ENCODE measurements around the gene SCARB1. TPM values are rescaled to one million over a fixed set of nuclear protein-coding genes. Genes with fewer than 3 reads are reported as not detected.
"Not testable (repeated sequence)": the region's sequence is repeated elsewhere in the genome, so short reads cannot be mapped to it uniquely, and the experiment has no call there.

SCARB1 gene
- total RNA-seq, 4 donors from 2014 or later = 15.3 to 55.3 (median 29.7) TPM

DNA sequence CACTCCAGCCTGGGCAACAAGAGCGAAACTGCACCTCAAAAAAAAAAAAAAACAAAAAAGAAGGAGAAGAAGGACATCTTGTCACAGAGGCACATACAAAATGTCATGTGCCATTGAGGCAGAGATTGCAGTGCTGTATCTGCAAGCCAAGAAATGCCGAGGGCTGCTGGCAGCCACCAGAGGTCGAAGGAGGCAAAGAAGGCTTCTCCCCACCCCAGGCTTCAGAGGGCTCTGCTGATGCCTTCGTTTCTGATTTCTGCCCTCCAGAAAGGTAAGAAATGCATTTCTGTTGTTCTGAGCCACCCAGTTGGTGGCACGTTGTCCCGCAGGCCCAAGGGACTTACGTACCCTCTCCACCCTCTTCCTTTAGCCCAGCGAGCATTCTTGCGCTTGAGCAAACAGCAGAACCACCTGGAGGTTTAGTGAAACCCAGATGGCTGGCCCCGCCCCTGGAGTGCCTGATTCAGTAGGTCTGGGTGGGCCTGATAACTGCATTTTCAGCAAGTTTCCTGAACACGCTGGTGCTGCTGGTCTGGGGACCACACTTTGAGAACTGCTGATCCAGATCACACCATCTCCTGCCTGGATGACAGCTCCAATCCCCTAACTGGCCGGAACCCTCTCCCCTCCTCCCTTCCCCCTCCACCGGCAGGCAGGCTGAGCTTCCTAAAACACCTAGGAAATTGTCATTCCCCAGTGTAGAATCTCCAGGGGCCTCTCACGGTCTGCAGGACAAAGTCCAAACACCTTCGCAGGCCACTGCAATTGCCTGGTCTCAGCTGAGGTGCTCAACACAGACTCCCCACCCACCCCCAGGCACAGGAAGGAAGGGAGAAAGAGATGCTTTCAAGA, 21.1 kb upstream of the SCARB1 start:
- TF ChIP-seq, protein P1, sequence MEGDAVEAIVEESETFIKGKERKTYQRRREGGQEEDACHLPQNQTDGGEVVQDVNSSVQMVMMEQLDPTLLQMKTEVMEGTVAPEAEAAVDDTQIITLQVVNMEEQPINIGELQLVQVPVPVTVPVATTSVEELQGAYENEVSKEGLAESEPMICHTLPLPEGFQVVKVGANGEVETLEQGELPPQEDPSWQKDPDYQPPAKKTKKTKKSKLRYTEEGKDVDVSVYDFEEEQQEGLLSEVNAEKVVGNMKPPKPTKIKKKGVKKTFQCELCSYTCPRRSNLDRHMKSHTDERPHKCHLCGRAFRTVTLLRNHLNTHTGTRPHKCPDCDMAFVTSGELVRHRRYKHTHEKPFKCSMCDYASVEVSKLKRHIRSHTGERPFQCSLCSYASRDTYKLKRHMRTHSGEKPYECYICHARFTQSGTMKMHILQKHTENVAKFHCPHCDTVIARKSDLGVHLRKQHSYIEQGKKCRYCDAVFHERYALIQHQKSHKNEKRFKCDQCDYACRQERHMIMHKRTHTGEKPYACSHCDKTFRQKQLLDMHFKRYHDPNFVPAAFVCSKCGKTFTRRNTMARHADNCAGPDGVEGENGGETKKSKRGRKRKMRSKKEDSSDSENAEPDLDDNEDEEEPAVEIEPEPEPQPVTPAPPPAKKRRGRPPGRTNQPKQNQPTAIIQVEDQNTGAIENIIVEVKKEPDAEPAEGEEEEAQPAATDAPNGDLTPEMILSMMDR (IDR thresholded peaks at IDR 0.05) = no peak
- no peak for TF ChIP-seq POLR2A (IDR thresholded peaks at IDR 0.05)
- no peak for TF ChIP-seq EP300 (IDR thresholded peaks at IDR 0.05)
- Histone ChIP-seq H3K36me3 (no peaks in the 10 kb centered on the region), H3K27me3 (no peaks in the 10 kb centered on the region), H3K27ac (no peak overlapping the region), H3K4me3 (no peak overlapping the region), H3K4me1 (peaks cover 0 to 10% (median 4%) of the 10 kb centered on the region in 4 donors), H3K9me3 (no peaks in the 10 kb centered on the region)
- WGBS, 2 donors = 70 to 74% methylated on average over 15 of the region's 15 CpGs
- DNase-seq (ENCODE audit: low spot score in 2 of 2) = no peak

DNA sequence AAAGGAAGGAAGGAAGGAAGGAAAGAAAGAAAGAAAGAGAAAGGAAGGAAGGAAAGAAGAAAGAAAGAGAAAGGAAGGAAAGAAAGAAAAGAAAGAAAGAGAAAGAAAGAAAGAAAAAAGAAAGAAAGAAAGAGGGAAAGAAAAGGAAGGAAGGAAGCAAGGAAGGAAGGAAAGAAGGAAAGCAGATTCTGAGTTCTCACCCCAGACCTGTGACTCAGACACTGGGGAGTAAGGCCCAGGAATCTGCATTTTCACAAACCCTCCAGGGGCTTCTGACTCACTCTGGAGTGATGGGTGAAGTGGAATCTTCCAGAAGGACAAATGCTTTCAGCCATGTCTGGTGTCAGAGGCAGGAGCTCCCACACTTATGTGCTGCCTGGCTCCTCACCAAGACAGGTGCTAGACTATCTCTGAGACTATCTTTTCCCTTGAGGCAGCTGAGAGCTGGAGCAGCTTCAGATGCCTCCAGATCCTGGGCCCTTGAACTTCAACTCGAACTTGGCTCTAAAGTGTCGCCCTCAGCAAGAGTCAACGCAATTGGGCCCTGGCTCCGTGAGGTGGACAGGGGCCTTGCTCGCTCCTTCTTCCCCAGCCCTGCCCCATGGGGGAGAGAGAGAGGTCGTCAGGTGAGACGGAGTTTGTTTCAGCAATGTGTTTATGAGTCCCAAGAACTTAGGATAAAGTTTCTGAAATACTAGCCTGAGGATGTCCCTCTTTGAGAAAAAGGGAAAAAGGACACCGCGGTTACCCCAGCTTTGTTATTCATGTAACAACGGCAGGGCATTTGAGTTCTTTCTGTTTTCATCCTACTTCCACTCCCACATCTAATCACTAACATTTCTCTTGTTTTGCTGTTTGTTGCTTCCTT, 19.8 kb upstream of the SCARB1 start:
- Histone ChIP-seq H3K9me3 (no peaks in the 10 kb centered on the region), H3K4me1 (peaks cover 0 to 12% (median 4%) of the 10 kb centered on the region in 4 donors), H3K27ac (no peak overlapping the region), H3K27me3 (no peaks in the 10 kb centered on the region), H3K36me3 (no peaks in the 10 kb centered on the region), H3K4me3 (no peak overlapping the region)
- DNase-seq (ENCODE audit: low spot score in 2 of 2) = no peak
- TF ChIP-seq POLR2A (IDR thresholded peaks at IDR 0.05) (no peak), EP300 (IDR thresholded peaks at IDR 0.05) (no peak)
- TF ChIP-seq, protein P1 (IDR thresholded peaks at IDR 0.05) = no peak
- WGBS, 2 donors = 74 to 86% methylated on average over 7 to 10 of the region's 10 CpGs

DNA sequence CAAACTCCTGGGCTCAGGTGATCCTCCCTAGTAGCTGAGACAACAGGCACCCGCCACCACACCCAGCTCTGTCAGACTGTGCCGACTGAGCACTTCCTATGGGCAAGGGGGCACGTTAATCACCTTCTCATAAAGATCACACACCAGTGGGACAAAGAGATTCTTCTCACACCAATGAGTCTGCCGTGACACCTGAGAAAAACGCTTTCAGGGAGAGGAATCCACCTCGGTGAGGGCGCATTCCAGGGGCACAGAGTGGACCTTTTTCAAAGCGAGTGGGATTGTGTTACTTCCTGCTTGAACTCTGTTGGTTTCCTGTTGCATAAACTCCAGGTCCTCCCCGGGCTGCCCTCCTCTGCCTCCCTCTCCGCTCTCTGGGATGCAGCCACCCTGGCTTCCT, 17.5 kb upstream of the SCARB1 start:
- Histone ChIP-seq H3K27me3 (no peaks in the 10 kb centered on the region), H3K4me3 (no peak overlapping the region), H3K27ac (no peak overlapping the region), H3K9me3 (no peaks in the 10 kb centered on the region), H3K36me3 (no peaks in the 10 kb centered on the region), H3K4me1 (peaks cover 0 to 9% (median 1%) of the 10 kb centered on the region in 4 donors)
- TF ChIP-seq, protein P1 (IDR thresholded peaks at IDR 0.05) = no peak
- no peak for TF ChIP-seq EP300 (IDR thresholded peaks at IDR 0.05)
- no peak for TF ChIP-seq POLR2A (IDR thresholded peaks at IDR 0.05)
- DNase-seq (ENCODE audit: low spot score in 2 of 2) = no peak
- 67 to 75% methylated on average over 10 of the region's 10 CpGs for whole genome bisulfite sequencing, 2 donors

DNA sequence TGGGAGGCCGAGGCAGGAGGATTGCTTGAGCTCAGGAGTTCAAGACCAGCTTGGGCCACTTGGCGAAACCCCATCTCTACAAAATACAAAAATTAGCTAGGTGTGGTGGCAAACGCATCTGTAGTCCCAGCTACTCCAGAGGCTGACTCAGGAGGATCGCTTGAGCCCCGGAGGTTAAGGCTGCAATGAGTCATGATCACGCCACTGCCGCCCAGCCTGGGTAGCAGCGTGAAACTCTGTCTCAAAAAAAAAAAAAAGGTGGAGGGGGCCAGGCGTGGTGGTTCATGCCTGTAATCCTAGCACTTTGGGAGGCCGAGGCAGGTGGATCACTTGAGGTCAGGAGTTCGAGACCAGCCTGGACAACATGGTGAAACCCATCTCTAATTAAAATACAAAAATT, 16.7 kb upstream of the SCARB1 start:
- H3K4me1 ChIP-seq; H3K36me3 ChIP-seq; H3K4me3 ChIP-seq; DNase-seq (ENCODE audit: low spot score in 2 of 2); H3K9me3 ChIP-seq; H3K27me3 ChIP-seq; H3K27ac ChIP-seq: not testable (repeated sequence)
- WGBS, 2 donors = 89% methylated on average over 11 of the region's 11 CpGs

DNA sequence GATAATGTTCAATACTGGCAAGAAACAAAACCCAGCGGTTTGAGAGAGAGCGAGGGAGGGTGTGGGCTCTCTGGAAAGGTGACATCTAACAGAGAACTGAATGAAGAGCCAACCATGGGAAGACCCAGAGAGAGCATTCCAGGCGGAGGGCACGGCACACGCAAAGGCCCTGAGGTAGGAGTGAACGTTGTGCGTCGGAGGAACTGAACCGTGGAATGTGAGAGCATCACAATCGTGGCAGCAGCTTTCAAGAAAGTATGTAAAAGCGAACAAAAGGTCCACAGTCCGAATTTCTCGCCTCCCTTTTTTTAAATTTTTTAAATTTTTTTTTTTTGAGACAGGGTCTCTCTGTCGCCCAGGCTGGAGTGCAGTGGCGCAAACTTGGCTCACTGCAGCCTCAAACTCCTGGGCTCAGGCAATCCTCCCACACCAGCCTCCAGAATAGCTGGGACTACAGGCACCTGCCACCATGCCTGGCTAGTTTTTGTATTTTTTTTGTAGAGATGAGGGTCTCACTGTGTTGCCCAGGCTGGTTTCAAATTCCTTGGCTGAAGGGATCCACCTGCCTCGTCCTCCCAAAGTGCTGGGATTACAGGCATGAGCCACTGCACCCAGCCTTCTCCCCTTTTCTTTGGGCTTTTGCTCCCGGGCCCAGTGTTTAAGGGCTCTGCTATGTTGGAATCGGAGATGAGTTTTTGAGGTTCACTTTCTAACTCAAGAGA, 15.3 kb upstream of the SCARB1 start:
- no peak for DNase-seq (ENCODE audit: low spot score in 2 of 2)
- Histone ChIP-seq H3K27me3 (no peaks in the 10 kb centered on the region), H3K36me3 (no peaks in the 10 kb centered on the region), H3K4me3 (no peak overlapping the region), H3K4me1 (peaks cover 0 to 9% (median 0%) of the 10 kb centered on the region in 4 donors), H3K9me3 (no peaks in the 10 kb centered on the region), H3K27ac (no peak overlapping the region)
- TF ChIP-seq POLR2A (IDR thresholded peaks at IDR 0.05) (no peak), EP300 (IDR thresholded peaks at IDR 0.05) (no peak)
- TF ChIP-seq, protein P1 (IDR thresholded peaks at IDR 0.05) = no peak
- WGBS, 2 donors = 63 to 67% methylated on average over 18 of the region's 18 CpGs

Measured in tibial nerve (tissue), 4 donors.